ENCODE measurements around the gene TMEM220.
"Not testable (repeated sequence)": the region's sequence is repeated elsewhere in the genome, so short reads cannot be mapped to it uniquely, and the experiment has no call there.

TMEM220 gene

DNA sequence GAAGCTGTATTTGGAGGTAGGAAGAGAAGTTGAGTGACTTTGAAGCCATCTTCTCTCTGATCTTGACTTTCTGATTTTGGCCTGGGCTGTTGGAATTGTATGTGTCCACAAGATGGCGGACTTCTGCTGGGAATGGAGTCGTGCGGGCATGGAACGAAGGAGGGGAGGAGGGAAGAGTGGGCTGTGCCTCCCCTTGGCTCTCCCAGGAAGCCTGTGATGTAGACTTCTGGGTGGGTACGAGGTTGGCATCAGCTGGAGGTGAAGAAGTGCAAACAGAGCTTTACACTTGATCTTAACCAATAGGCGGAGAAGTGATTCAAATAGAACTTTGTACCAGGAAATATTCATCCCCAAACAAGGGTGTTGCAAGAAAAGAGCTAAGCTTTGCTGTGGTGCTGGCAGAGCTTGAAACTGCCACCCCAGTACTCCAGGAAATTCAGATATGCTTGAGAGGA, 7.4 kb upstream of the TMEM220 start:
- H3K79me2 ChIP-seq (ENCODE audit: insufficient read depth, low read length): no peaks in the 10 kb centered on the region

GRCh38 chr17:10735821-10736220, 6.0 kb upstream of the TMEM220 start:
- no peak overlapping the region for H3K9ac ChIP-seq (ENCODE audit: low read depth, low read length)
- peaks cover 3% of the 10 kb centered on the region for H3K27me3 ChIP-seq (ENCODE audit: insufficient read depth, low read length, poor library complexity)
- no peak overlapping the region for H3K4me3 ChIP-seq (ENCODE audit: low read depth in 1 of 2, low read length in 2 of 2)
- H3K4me2 ChIP-seq (ENCODE audit: insufficient read depth, low read length): no peak overlapping the region
- H3K4me1 ChIP-seq (ENCODE audit: insufficient read depth, low read length): no peaks in the 10 kb centered on the region
- no peaks in the 10 kb centered on the region for H3K9me3 ChIP-seq (ENCODE audit: insufficient read depth, low read length, severe bottlenecking)
- ATAC-seq (ENCODE audit: insufficient read depth, low read depth) (no peak), DNase-seq (no peak)
- no peaks in the 10 kb centered on the region for H3K36me3 ChIP-seq (ENCODE audit: insufficient read depth, low read length)
- no peak overlapping the region for H2AFZ ChIP-seq (ENCODE audit: low read depth, low read length)
- TF ChIP-seq EZH2 (IDR thresholded peaks at IDR 0.05; ENCODE audit: borderline replicate concordance, low read depth, low read length, severe bottlenecking) (no peak), CTCF (IDR thresholded peaks at IDR 0.05; ENCODE audit: borderline replicate concordance, extremely low read depth, low read length, poor library complexity, severe bottlenecking) (no peak)
- no peaks in the 10 kb centered on the region for H3K79me2 ChIP-seq (ENCODE audit: insufficient read depth, low read length)
- no peak overlapping the region for H3K27ac ChIP-seq (ENCODE audit: low read length)
- H4K20me1 ChIP-seq (ENCODE audit: insufficient read depth, low read length): no peaks in the 10 kb centered on the region

More for the DNA sequence above, 7.4 kb upstream of the TMEM220 start:
- H3K36me3 ChIP-seq (ENCODE audit: insufficient read depth, low read length): no peaks in the 10 kb centered on the region
- H3K4me2 ChIP-seq (ENCODE audit: insufficient read depth, low read length): no peak overlapping the region
- no peak overlapping the region for H3K9ac ChIP-seq (ENCODE audit: low read depth, low read length)
- H3K27ac ChIP-seq (ENCODE audit: low read length): no peak overlapping the region
- H3K27me3 ChIP-seq (ENCODE audit: insufficient read depth, low read length, poor library complexity): peaks cover 4% of the 10 kb centered on the region
- no peaks in the 10 kb centered on the region for H3K9me3 ChIP-seq (ENCODE audit: insufficient read depth, low read length, severe bottlenecking)
- TF ChIP-seq CTCF (IDR thresholded peaks at IDR 0.05; ENCODE audit: borderline replicate concordance, extremely low read depth, low read length, poor library complexity, severe bottlenecking) (peak; percentile 73), EZH2 (IDR thresholded peaks at IDR 0.05; ENCODE audit: borderline replicate concordance, low read depth, low read length, severe bottlenecking) (no peak)
- H3K4me1 ChIP-seq (ENCODE audit: insufficient read depth, low read length): no peaks in the 10 kb centered on the region
- DNase-seq (peak; percentile 39), ATAC-seq (ENCODE audit: insufficient read depth, low read depth) (peak; percentile 42; the same call in 2 of the 3 replicates)
- H2AFZ ChIP-seq (ENCODE audit: low read depth, low read length): no peak overlapping the region
- H4K20me1 ChIP-seq (ENCODE audit: insufficient read depth, low read length): no peaks in the 10 kb centered on the region
- no peak overlapping the region for H3K4me3 ChIP-seq (ENCODE audit: low read depth in 1 of 2, low read length in 2 of 2)

DNA sequence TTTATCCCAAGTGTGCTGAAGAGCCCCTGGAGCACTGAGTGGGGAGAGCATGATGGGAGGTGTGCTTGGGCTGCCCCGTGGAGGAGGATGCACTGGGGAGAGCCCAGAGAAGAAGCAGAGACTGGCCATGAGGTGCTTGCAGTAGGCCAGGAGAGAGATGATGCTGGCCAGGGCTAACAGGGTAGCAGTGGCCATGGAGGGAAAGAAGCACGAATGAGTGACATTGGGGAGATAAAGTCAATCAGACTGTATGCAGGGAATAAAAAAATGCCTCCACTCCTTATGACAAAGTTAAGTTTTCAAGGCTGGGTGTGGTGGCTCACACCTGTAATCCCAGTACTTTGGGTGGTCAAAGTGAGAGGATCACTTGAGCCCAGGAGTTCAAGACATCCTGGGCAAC, 5.4 kb upstream of the TMEM220 start:
- peaks cover 3% of the 10 kb centered on the region for H3K27me3 ChIP-seq (ENCODE audit: insufficient read depth, low read length, poor library complexity)
- ATAC-seq (ENCODE audit: insufficient read depth, low read depth): no peak
- no peaks in the 10 kb centered on the region for H3K79me2 ChIP-seq (ENCODE audit: insufficient read depth, low read length)
- H2AFZ ChIP-seq (ENCODE audit: low read depth, low read length): no peak overlapping the region
- TF ChIP-seq EZH2 (IDR thresholded peaks at IDR 0.05; ENCODE audit: borderline replicate concordance, low read depth, low read length, severe bottlenecking): no peak
- no peak for TF ChIP-seq CTCF (IDR thresholded peaks at IDR 0.05; ENCODE audit: borderline replicate concordance, extremely low read depth, low read length, poor library complexity, severe bottlenecking)
- H3K36me3 ChIP-seq (ENCODE audit: insufficient read depth, low read length): no peaks in the 10 kb centered on the region
- H4K20me1 ChIP-seq (ENCODE audit: insufficient read depth, low read length): no peaks in the 10 kb centered on the region
- DNase-seq: no peak
- no peak overlapping the region for H3K9ac ChIP-seq (ENCODE audit: low read depth, low read length)
- no peak overlapping the region for H3K27ac ChIP-seq (ENCODE audit: low read length)
- H3K9me3 ChIP-seq (ENCODE audit: insufficient read depth, low read length, severe bottlenecking): no peaks in the 10 kb centered on the region
- no peak overlapping the region for H3K4me3 ChIP-seq (ENCODE audit: low read depth in 1 of 2, low read length in 2 of 2)
- H3K4me1 ChIP-seq (ENCODE audit: insufficient read depth, low read length): no peaks in the 10 kb centered on the region
- no peak overlapping the region for H3K4me2 ChIP-seq (ENCODE audit: insufficient read depth, low read length)

DNA sequence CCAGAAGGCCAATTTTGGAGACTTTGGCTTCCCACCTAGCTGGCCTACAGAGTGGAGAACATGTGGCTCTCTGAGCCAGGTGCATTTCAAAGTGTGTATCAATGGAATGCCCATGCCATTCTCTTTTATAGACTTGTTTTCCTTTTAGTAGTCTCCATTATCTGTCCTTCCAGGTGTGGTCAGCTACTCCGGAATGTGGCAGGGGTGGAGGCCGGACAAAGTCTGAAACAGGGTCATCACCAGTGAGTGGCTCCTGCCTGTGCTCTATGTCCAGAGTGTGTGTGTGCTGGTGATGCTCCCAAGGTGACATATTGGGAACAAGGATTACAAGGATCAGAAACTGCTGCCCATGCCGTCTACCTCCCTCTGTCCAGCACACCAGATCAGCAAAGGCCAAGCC, 3.8 kb upstream of the TMEM220 start:
- ATAC-seq (ENCODE audit: insufficient read depth, low read depth): no peak
- no peak overlapping the region for H3K9ac ChIP-seq (ENCODE audit: low read depth, low read length)
- no peak for TF ChIP-seq CTCF (IDR thresholded peaks at IDR 0.05; ENCODE audit: borderline replicate concordance, extremely low read depth, low read length, poor library complexity, severe bottlenecking)
- TF ChIP-seq EZH2 (IDR thresholded peaks at IDR 0.05; ENCODE audit: borderline replicate concordance, low read depth, low read length, severe bottlenecking): no peak
- no peak overlapping the region for H2AFZ ChIP-seq (ENCODE audit: low read depth, low read length)
- no peaks in the 10 kb centered on the region for H3K79me2 ChIP-seq (ENCODE audit: insufficient read depth, low read length)
- no peak for DNase-seq
- no peaks in the 10 kb centered on the region for H3K9me3 ChIP-seq (ENCODE audit: insufficient read depth, low read length, severe bottlenecking)
- no peaks in the 10 kb centered on the region for H3K4me1 ChIP-seq (ENCODE audit: insufficient read depth, low read length)
- H3K27ac ChIP-seq (ENCODE audit: low read length): no peak overlapping the region
- no peak overlapping the region for H3K4me3 ChIP-seq (ENCODE audit: low read depth in 1 of 2, low read length in 2 of 2)
- no peaks in the 10 kb centered on the region for H3K36me3 ChIP-seq (ENCODE audit: insufficient read depth, low read length)
- peaks cover 3% of the 10 kb centered on the region for H3K27me3 ChIP-seq (ENCODE audit: insufficient read depth, low read length, poor library complexity)
- H4K20me1 ChIP-seq (ENCODE audit: insufficient read depth, low read length): no peaks in the 10 kb centered on the region
- no peak overlapping the region for H3K4me2 ChIP-seq (ENCODE audit: insufficient read depth, low read length)

DNA sequence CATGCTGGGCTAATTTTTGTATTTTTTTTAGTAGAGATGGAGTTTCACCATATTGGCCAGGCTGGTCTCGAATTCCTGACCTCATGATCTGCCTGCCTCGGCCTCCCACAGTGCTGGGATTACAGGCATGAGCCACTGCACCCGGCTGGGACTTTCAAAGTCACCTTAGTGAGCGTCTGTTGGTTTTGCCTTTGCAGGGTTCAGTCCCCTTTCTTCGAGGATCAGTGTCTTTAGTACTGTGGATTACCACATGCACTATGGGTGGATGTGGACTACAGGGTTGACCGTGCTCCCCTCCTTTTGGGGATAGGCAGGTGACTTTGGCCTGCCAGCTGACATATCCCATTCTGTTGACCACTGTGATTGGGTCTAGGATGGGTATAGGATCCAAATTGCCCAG, 2.3 kb upstream of the TMEM220 start:
- DNase-seq; H3K27ac ChIP-seq (ENCODE audit: low read length); H3K36me3 ChIP-seq (ENCODE audit: insufficient read depth, low read length); H3K79me2 ChIP-seq (ENCODE audit: insufficient read depth, low read length); H3K4me1 ChIP-seq (ENCODE audit: insufficient read depth, low read length); H3K4me2 ChIP-seq (ENCODE audit: insufficient read depth, low read length); H3K4me3 ChIP-seq (ENCODE audit: low read depth in 1 of 2, low read length in 2 of 2); H3K9ac ChIP-seq (ENCODE audit: low read depth, low read length); H3K27me3 ChIP-seq (ENCODE audit: insufficient read depth, low read length, poor library complexity); H4K20me1 ChIP-seq (ENCODE audit: insufficient read depth, low read length); H3K9me3 ChIP-seq (ENCODE audit: insufficient read depth, low read length, severe bottlenecking); H2AFZ ChIP-seq (ENCODE audit: low read depth, low read length); ATAC-seq (ENCODE audit: insufficient read depth, low read depth): not testable (repeated sequence)

All from DND-41 (cell line).